Neural progenitor cell (in vitro differentiated cells): ENCODE measurements around the gene THEM5. TPM values are rescaled to one million over a fixed set of nuclear protein-coding genes. Genes with fewer than 3 reads are reported as not detected.

Source experiments
- DNase-seq: peaks from one replicate; pipeline ENCODE4 v3.0.0-alpha.2; 2016; ENCODE audit warnings: low spot score
- H2AFZ ChIP-seq: fragments of 200-600 bp; sonication (generic); replicated peaks from 2 replicates; pipeline ENCODE4 v1.6.1; 2016; ENCODE audit warnings: antibody characterized with exemption
- H3F3A ChIP-seq: fragments of 200-600 bp; sonication (generic); 2 replicates; pipeline ENCODE4 v1.6.1; 2016; ENCODE audit warnings: antibody characterized with exemption, low read depth
- H3K27ac ChIP-seq: fragments of 200-600 bp; sonication (generic); 2 replicates; pipeline ENCODE4 v1.5.1; 2016; ENCODE audit warnings: mild to moderate bottlenecking
- H3K27me3 ChIP-seq: fragments of 200-600 bp; sonication (generic); 2 replicates; pipeline ENCODE4 v1.6.1; 2016; ENCODE audit warnings: mild to moderate bottlenecking, moderate library complexity
- H3K36me3 ChIP-seq: fragments of 200-600 bp; sonication (generic); 2 replicates; pipeline ENCODE4 v1.5.1; 2016
- H3K4me1 ChIP-seq: fragments of 200-600 bp; sonication (generic); 2 replicates; pipeline ENCODE4 v1.6.1; 2016; ENCODE audit warnings: mixed run types
- H3K4me2 ChIP-seq: fragments of 200-600 bp; sonication (generic); 2 replicates; pipeline ENCODE4 v1.6.1; 2016
- H3K4me3 ChIP-seq: fragments of 200-600 bp; sonication (generic); 2 replicates; pipeline ENCODE4 v1.5.1; 2016
- H3K79me2 ChIP-seq: fragments of 200-600 bp; sonication (generic); 2 replicates; pipeline ENCODE4 v1.6.1; 2016; ENCODE audit warnings: low read depth
- H3K9ac ChIP-seq: fragments of 200-600 bp; sonication (generic); 2 replicates; pipeline ENCODE4 v1.6.1; 2016
- H3K9me3 ChIP-seq: fragments of 200-600 bp; sonication (generic); 2 replicates; pipeline ENCODE4 v1.5.1; 2016; ENCODE audit warnings: low read depth
- H4K20me1 ChIP-seq: fragments of 200-600 bp; sonication (generic); 2 replicates; pipeline ENCODE4 v1.6.1; 2016; ENCODE audit warnings: low read depth
- H3K27ac Mint-ChIP-seq: 3 replicates; pipeline ENCODE4 v1.8.0; 2021; ENCODE audit warnings: mixed read lengths
- H3K27me3 Mint-ChIP-seq: 2 replicates; pipeline ENCODE4 v1.8.0; 2022; ENCODE audit warnings: low read depth, mild to moderate bottlenecking, inconsistent platforms, moderate library complexity, mixed read lengths; ENCODE audit not compliant: insufficient read depth
- H3K36me3 Mint-ChIP-seq: 3 replicates; pipeline ENCODE4 v1.8.0; 2021; ENCODE audit warnings: mixed read lengths
- H3K4me1 Mint-ChIP-seq: 3 replicates; pipeline ENCODE4 v1.8.0; 2021; ENCODE audit warnings: mixed read lengths
- H3K4me3 Mint-ChIP-seq: 3 replicates; pipeline ENCODE4 v1.8.0; 2021; ENCODE audit warnings: mild to moderate bottlenecking, moderate library complexity, mixed read lengths
- H3K9me3 Mint-ChIP-seq: 3 replicates; pipeline ENCODE4 v1.8.0; 2020; ENCODE audit warnings: mixed read lengths
- CTCF ChIP-seq: fragments of 200-600 bp; sonication (generic); IDR thresholded peaks from 2 replicates; pipeline ENCODE4 v1.5.1; 2017; ENCODE audit warnings: antibody characterized with exemption, mild to moderate bottlenecking
- EZH2 ChIP-seq: fragments of 200-600 bp; sonication (generic); IDR thresholded peaks from 2 replicates; pipeline ENCODE4 v1.6.1; 2017; ENCODE audit warnings: antibody characterized with exemption, mild to moderate bottlenecking, moderate library complexity
- EZH2phosphoT487 ChIP-seq: fragments of 200-600 bp; sonication (generic); IDR thresholded peaks from 2 replicates; pipeline ENCODE4 v1.6.1; 2017; ENCODE audit warnings: antibody characterized with exemption
- total RNA-seq: library from RNA; depleted of rRNA; stranded (reverse); fragments of >200 nt; gene quantifications from 2 replicates; pipeline ENCODE4 v1.2.3, GENCODE V29; 2015; ENCODE audit warnings: low replicate concordance

Gene THEM5
- total RNA-seq, 1 donor from 2014 or later: not detected

- Histone ChIP-seq H3K79me2 (no peaks in the 10 kb centered on the region), H3K4me1 (no peaks in the 10 kb centered on the region), H4K20me1 (no peaks in the 10 kb centered on the region), H3K36me3 (no peaks in the 10 kb centered on the region), H2AFZ (no peak within 1 kb of the TSS), H3F3A (no peaks in the 10 kb centered on the region), H3K4me2 (no peak within 1 kb of the TSS), H3K9ac (no peak within 1 kb of the TSS), H3K4me3 (no peak within 1 kb of the TSS), H3K27ac (no peak within 1 kb of the TSS), H3K9me3 (no peaks in the 10 kb centered on the region), H3K27me3 (no peaks in the 10 kb centered on the region)
- Mint-ChIP-seq H3K27me3 (peaks cover 6% of the 10 kb centered on the region), H3K36me3 (no peaks in the 10 kb centered on the region), H3K4me1 (peaks cover 9% of the 10 kb centered on the region), H3K4me3 (no peak within 1 kb of the TSS), H3K27ac (no peak within 1 kb of the TSS), H3K9me3 (no peaks in the 10 kb centered on the region)
- TF ChIP-seq EZH2 (no peak), EZH2phosphoT487 (no peak), CTCF (no peak)
- DNase-seq: no peak
Observed at GRCh38 chr1:151805066-151805820, 48.3 kb downstream of the THEM5 start, which contains the start of gene LINGO4. TSS of gene LINGO4 (minus strand) at chr1:151805419. CDS start at chr1:151802704, 2,715 bp downstream.

- Histone ChIP-seq H3K27ac (no peak overlapping the region), H3K4me3 (no peak overlapping the region), H4K20me1 (no peaks in the 10 kb centered on the region), H3K4me1 (peaks cover 6% of the 10 kb centered on the region), H3K36me3 (no peaks in the 10 kb centered on the region), H3K79me2 (no peaks in the 10 kb centered on the region), H3K4me2 (no peak overlapping the region), H3K27me3 (no peaks in the 10 kb centered on the region), H3K9me3 (no peaks in the 10 kb centered on the region), H3F3A (peaks cover 6% of the 10 kb centered on the region), H2AFZ (no peak overlapping the region), H3K9ac (no peak overlapping the region)
- H3K36me3 Mint-ChIP-seq: no peaks in the 10 kb centered on the region
- no peak overlapping the region for H3K4me3 Mint-ChIP-seq
- TF ChIP-seq EZH2phosphoT487: no peak
- TF ChIP-seq EZH2: no peak
- no peak for TF ChIP-seq CTCF
- peaks cover 8% of the 10 kb centered on the region for H3K27me3 Mint-ChIP-seq
- no peak for DNase-seq
- peaks cover 10% of the 10 kb centered on the region for H3K4me1 Mint-ChIP-seq
- H3K9me3 Mint-ChIP-seq: no peaks in the 10 kb centered on the region
- H3K27ac Mint-ChIP-seq: no peak overlapping the region
Observed at GRCh38 chr1:151803915-151804314, 49.6 kb downstream of the THEM5 start.

GRCh38 chr1:151803164-151803563 is 50.3 kb downstream of the THEM5 start:
- peaks cover 10% of the 10 kb centered on the region for H3F3A ChIP-seq
- H3K9me3 Mint-ChIP-seq: no peaks in the 10 kb centered on the region
- peaks cover 10% of the 10 kb centered on the region for H3K4me1 ChIP-seq
- DNase-seq: no peak
- H3K9ac ChIP-seq: no peak overlapping the region
- no peaks in the 10 kb centered on the region for H3K36me3 Mint-ChIP-seq
- H3K4me3 Mint-ChIP-seq: no peak overlapping the region
- no peaks in the 10 kb centered on the region for H3K36me3 ChIP-seq
- peaks cover 8% of the 10 kb centered on the region for H3K27me3 Mint-ChIP-seq
- no peaks in the 10 kb centered on the region for H4K20me1 ChIP-seq
- H3K4me2 ChIP-seq: no peak overlapping the region
- no peak overlapping the region for H2AFZ ChIP-seq
- no peak for TF ChIP-seq EZH2
- TF ChIP-seq EZH2phosphoT487: no peak
- no peak for TF ChIP-seq CTCF
- H3K4me3 ChIP-seq: no peak overlapping the region
- no peaks in the 10 kb centered on the region for H3K9me3 ChIP-seq
- H3K27ac Mint-ChIP-seq: no peak overlapping the region
- H3K4me1 Mint-ChIP-seq: peaks cover 15% of the 10 kb centered on the region
- no peaks in the 10 kb centered on the region for H3K27me3 ChIP-seq
- H3K27ac ChIP-seq: no peak overlapping the region
- H3K79me2 ChIP-seq: no peaks in the 10 kb centered on the region
